IPS DF 6.9 (cell line): ENCODE measurements around the gene SIRPD.
"Not testable (repeated sequence)": the region's sequence is repeated elsewhere in the genome, so short reads cannot be mapped to it uniquely, and the experiment has no call there.

ENCODE experiments used
- DNase-seq: peaks from one replicate; pipeline ENCODE4 v3.0.0-alpha.2; 2013; ENCODE audit warnings: low read depth, low spot score
- H3K27ac ChIP-seq: one replicate; pipeline ENCODE4 v1.5.1; 2013; ENCODE audit warnings: low read length, control low read depth
- H3K27me3 ChIP-seq: 2 replicates; pipeline ENCODE4 v1.6.1; 2013; ENCODE audit warnings: mild to moderate bottlenecking, low read length; ENCODE audit not compliant: control insufficient read depth, insufficient read depth
- H3K36me3 ChIP-seq: 2 replicates; pipeline ENCODE4 v1.6.1; 2013; ENCODE audit warnings: low read length; ENCODE audit not compliant: control insufficient read depth, insufficient read depth
- H3K4me1 ChIP-seq: 2 replicates; pipeline ENCODE4 v1.6.1; 2013; ENCODE audit warnings: low read length; ENCODE audit not compliant: control insufficient read depth, insufficient read depth
- H3K4me3 ChIP-seq: 2 replicates; pipeline ENCODE4 v1.5.1; 2013; ENCODE audit warnings: mild to moderate bottlenecking, low read length
- H3K9me3 ChIP-seq: 2 replicates; pipeline ENCODE4 v1.6.1; 2013; ENCODE audit warnings: low read length, inconsistent platforms; ENCODE audit not compliant: control insufficient read depth, insufficient read depth
- WGBS: extraction: QIAGEN DNeasy Blood & Tissue Kit; methylation state at CpG from one replicate; pipeline ENCODE4 v1.1.7; 2013; ENCODE audit warnings: mixed read lengths, missing lambda C conversion rate; ENCODE audit not compliant: insufficient read length, insufficient coverage; 5-methylcytosine and 5-hydroxymethylcytosine counted together

The SIRPD gene

GRCh38 chr20:1497371-1497770 is 60.1 kb downstream of the SIRPD start:
- not testable (repeated sequence) for H3K27me3 ChIP-seq, H3K4me3 ChIP-seq, H3K9me3 ChIP-seq, H3K27ac ChIP-seq, DNase-seq, H3K4me1 ChIP-seq, H3K36me3 ChIP-seq
- WGBS: no CpG with 5 or more reads among the region's 5 CpGs

GRCh38 chr20:1496930-1497329 is 60.6 kb downstream of the SIRPD start:
- Histone ChIP-seq H3K36me3 (no peaks in the 10 kb centered on the region), H3K4me1 (no peaks in the 10 kb centered on the region), H3K27ac (no peak overlapping the region), H3K27me3 (no peaks in the 10 kb centered on the region), H3K9me3 (no peaks in the 10 kb centered on the region), H3K4me3 (no peak overlapping the region)
- WGBS: no CpG with 5 or more reads among the region's 3 CpGs
- DNase-seq: no peak

- Histone ChIP-seq H3K27ac (no peak overlapping the region), H3K4me1 (no peaks in the 10 kb centered on the region), H3K4me3 (no peak overlapping the region), H3K9me3 (no peaks in the 10 kb centered on the region), H3K27me3 (no peaks in the 10 kb centered on the region), H3K36me3 (no peaks in the 10 kb centered on the region)
- no peak for DNase-seq
- no CpG with 5 or more reads among the region's 3 CpGs for WGBS
These were observed 63.1 kb downstream of the SIRPD start for GRCh38 chr20:1494436-1494835.

GRCh38 chr20:1493536-1493935 is 64.0 kb downstream of the SIRPD start:
- DNase-seq: no peak
- Histone ChIP-seq H3K27ac (no peak overlapping the region), H3K4me3 (no peak overlapping the region), H3K4me1 (no peaks in the 10 kb centered on the region), H3K9me3 (no peaks in the 10 kb centered on the region), H3K36me3 (no peaks in the 10 kb centered on the region), H3K27me3 (no peaks in the 10 kb centered on the region)
- WGBS: no CpG with 5 or more reads among the region's 1 CpG

GRCh38 chr20:1491860-1492642 is 65.5 kb downstream of the SIRPD start:
- Histone ChIP-seq H3K36me3 (no peaks in the 10 kb centered on the region), H3K27me3 (no peaks in the 10 kb centered on the region), H3K4me1 (no peaks in the 10 kb centered on the region), H3K9me3 (no peaks in the 10 kb centered on the region), H3K27ac (no peak overlapping the region), H3K4me3 (no peak overlapping the region)
- no peak for DNase-seq
- no CpG with 5 or more reads among the region's 2 CpGs for WGBS

GRCh38 chr20:1491281-1491840 is 66.1 kb downstream of the SIRPD start, which contains the start of gene SIRPB2:
Gene SIRPB2 (minus strand): TSS chr20:1491420. CDS start chr20:1491359, 61 bp downstream.
- Histone ChIP-seq H3K4me3 (no peak within 1 kb of the TSS), H3K4me1 (no peaks in the 10 kb centered on the region), H3K27ac (no peak within 1 kb of the TSS), H3K27me3 (no peaks in the 10 kb centered on the region), H3K9me3 (no peaks in the 10 kb centered on the region), H3K36me3 (no peaks in the 10 kb centered on the region)
- WGBS: no CpG with 5 or more reads among the region's 11 CpGs
- DNase-seq: no peak

GRCh38 chr20:1490643-1491195 is 66.8 kb downstream of the SIRPD start:
- Histone ChIP-seq H3K36me3 (no peaks in the 10 kb centered on the region), H3K27me3 (no peaks in the 10 kb centered on the region), H3K27ac (no peak overlapping the region), H3K4me3 (no peak overlapping the region), H3K4me1 (no peaks in the 10 kb centered on the region), H3K9me3 (no peaks in the 10 kb centered on the region)
- DNase-seq: no peak
- WGBS: no CpG with 5 or more reads among the region's 9 CpGs

GRCh38 chr20:1489764-1490436 is 67.6 kb downstream of the SIRPD start:
- Histone ChIP-seq H3K9me3 (no peaks in the 10 kb centered on the region), H3K4me3 (no peak overlapping the region), H3K4me1 (no peaks in the 10 kb centered on the region), H3K36me3 (no peaks in the 10 kb centered on the region), H3K27me3 (no peaks in the 10 kb centered on the region), H3K27ac (no peak overlapping the region)
- WGBS: no CpG with 5 or more reads among the region's 6 CpGs
- DNase-seq: no peak

GRCh38 chr20:1489325-1489724 is 68.2 kb downstream of the SIRPD start:
- Histone ChIP-seq H3K4me1 (no peaks in the 10 kb centered on the region), H3K27me3 (no peaks in the 10 kb centered on the region), H3K36me3 (no peaks in the 10 kb centered on the region), H3K27ac (no peak overlapping the region), H3K9me3 (no peaks in the 10 kb centered on the region), H3K4me3 (no peak overlapping the region)
- DNase-seq: no peak
- no CpG with 5 or more reads among the region's 2 CpGs for WGBS

GRCh38 chr20:1486566-1486965 is 70.9 kb downstream of the SIRPD start:
- no peak overlapping the region for H3K4me3 ChIP-seq
- DNase-seq: no peak
- H3K27ac ChIP-seq: no peak overlapping the region
- H3K27me3 ChIP-seq: no peaks in the 10 kb centered on the region
- H3K4me1 ChIP-seq: no peaks in the 10 kb centered on the region
- no peaks in the 10 kb centered on the region for H3K9me3 ChIP-seq
- no peaks in the 10 kb centered on the region for H3K36me3 ChIP-seq
- WGBS: 100% methylated on average over 1 of the region's 2 CpGs
